A549 treated with CpdA at 1 μM for 4 hours (cell line): ENCODE data around the gene FOXRED2. TPM values are rescaled to one million over a fixed set of nuclear protein-coding genes. Genes with fewer than 3 reads are reported as not detected.

Experiments
- total RNA-seq: library from RNA; stranded (reverse); fragments of 200-300 nt; extraction: Qiagen RNA extraction; gene quantifications from 5 replicates; pipeline ENCODE4 v1.2.3, GENCODE V29; 2022; ENCODE audit warnings: low read depth

Gene FOXRED2
- 13.8 to 16.7 TPM (median 16.1 TPM) in 5 replicates for total RNA-seq

GRCh38 chr22:36506637-36507517 is at the start of gene FOXRED2:
FOXRED2 (minus strand) TSS chr22:36507040; CDS start chr22:36506422, 618 bp downstream.

GRCh38 chr22:36528795-36529751 is 22.2 kb upstream of the FOXRED2 start, which contains the start of gene EIF3D:
EIF3D (minus strand) TSS chr22:36529166; CDS start chr22:36526121, 3,045 bp downstream.

GRCh38 chr22:36481393-36482168 is 25.3 kb downstream of the FOXRED2 start, which contains the start of gene TXN2:
TXN2 (minus strand) TSS chr22:36481640; CDS start chr22:36480837, 803 bp downstream.

Other genes with a start within 250 kb of the FOXRED2 start
- gene MYH9, start 119.1 kb downstream of the FOXRED2 start, total RNA-seq, result 171 to 206 TPM (median 182 TPM) in 5 replicates
- 56.6 to 74.8 TPM (median 70.7 TPM) in 5 replicates for gene TXN2, start 25.4 kb downstream of the FOXRED2 start, total RNA-seq
- gene EIF3D, start 22.1 kb upstream of the FOXRED2 start, total RNA-seq, result 158 to 231 TPM (median 164 TPM) in 5 replicates
- not detected in 5 replicates for gene CACNG2, start 196.7 kb upstream of the FOXRED2 start, total RNA-seq